IMR-90 (cell line): ENCODE results near the gene XPNPEP2.

Source experiments
- CEBPB ChIP-seq: IDR thresholded peaks from 2 replicates; pipeline ENCODE4 v1.6.1; 2012; ENCODE audit warnings: low read depth, low read length, improper control_type of control experiment
- MAZ ChIP-seq: IDR thresholded peaks from 2 replicates; pipeline ENCODE4 v1.6.1; 2012; ENCODE audit warnings: low read depth, mild to moderate bottlenecking, low read length, improper control_type of control experiment, moderate library complexity, borderline replicate concordance
- POLR2A ChIP-seq: IDR thresholded peaks from 2 replicates; pipeline ENCODE4 v1.6.1; 2012; ENCODE audit warnings: mild to moderate bottlenecking, low read depth, low read length
- RAD21 ChIP-seq: IDR thresholded peaks from 2 replicates; pipeline ENCODE4 v1.6.1; 2012; ENCODE audit warnings: low read length, improper control_type of control experiment
- RFX5 ChIP-seq: IDR thresholded peaks from 2 replicates; pipeline ENCODE4 v1.8.0; 2012; ENCODE audit warnings: low read depth, mild to moderate bottlenecking, low read length, moderate library complexity
- SMC3 ChIP-seq: fragments of 150-350 bp; IDR thresholded peaks from 2 replicates; pipeline ENCODE4 v1.6.1; 2016; ENCODE audit warnings: low read depth, mild to moderate bottlenecking, antibody characterized with exemption, low read length, moderate library complexity
- USF2 ChIP-seq: fragments of 150-350 bp; IDR thresholded peaks from 2 replicates; pipeline ENCODE4 v1.6.1; 2017; ENCODE audit warnings: mild to moderate bottlenecking, antibody characterized with exemption, low read length, low read depth
- TF ChIP-seq, protein P1 (sequence below): conservative IDR thresholded peaks from 2 replicates; pipeline ENCODE4 v1.5.1; 2012; ENCODE audit warnings: mild to moderate bottlenecking, low read depth, low read length, improper control_type of control experiment

GRCh38 chrX:129750971-129751370 is 12.2 kb downstream of the XPNPEP2 start:
- TF ChIP-seq SMC3 (no peak), RFX5 (no peak), USF2 (no peak), MAZ (no peak), POLR2A (no peak), RAD21 (no peak), CEBPB (no peak)
- TF ChIP-seq, protein P1, sequence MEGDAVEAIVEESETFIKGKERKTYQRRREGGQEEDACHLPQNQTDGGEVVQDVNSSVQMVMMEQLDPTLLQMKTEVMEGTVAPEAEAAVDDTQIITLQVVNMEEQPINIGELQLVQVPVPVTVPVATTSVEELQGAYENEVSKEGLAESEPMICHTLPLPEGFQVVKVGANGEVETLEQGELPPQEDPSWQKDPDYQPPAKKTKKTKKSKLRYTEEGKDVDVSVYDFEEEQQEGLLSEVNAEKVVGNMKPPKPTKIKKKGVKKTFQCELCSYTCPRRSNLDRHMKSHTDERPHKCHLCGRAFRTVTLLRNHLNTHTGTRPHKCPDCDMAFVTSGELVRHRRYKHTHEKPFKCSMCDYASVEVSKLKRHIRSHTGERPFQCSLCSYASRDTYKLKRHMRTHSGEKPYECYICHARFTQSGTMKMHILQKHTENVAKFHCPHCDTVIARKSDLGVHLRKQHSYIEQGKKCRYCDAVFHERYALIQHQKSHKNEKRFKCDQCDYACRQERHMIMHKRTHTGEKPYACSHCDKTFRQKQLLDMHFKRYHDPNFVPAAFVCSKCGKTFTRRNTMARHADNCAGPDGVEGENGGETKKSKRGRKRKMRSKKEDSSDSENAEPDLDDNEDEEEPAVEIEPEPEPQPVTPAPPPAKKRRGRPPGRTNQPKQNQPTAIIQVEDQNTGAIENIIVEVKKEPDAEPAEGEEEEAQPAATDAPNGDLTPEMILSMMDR, result no peak
